Measurements from ENCODE around the gene ZDHHC5. TPM values are rescaled to one million over a fixed set of nuclear protein-coding genes. Genes with fewer than 3 reads are reported as not detected.
A peak's percentile ranks its signal among the peaks of the same experiment; 100 is the strongest.

The ZDHHC5 gene
- total RNA-seq, 1 donor from 2014 or later, result 56.7 TPM

GRCh38 chr11:57652662-57653061 is 15.3 kb upstream of the ZDHHC5 start:
- Mint-ChIP-seq H3K36me3 (peaks cover 2% of the 10 kb centered on the region), H3K4me1 (ENCODE audit: unreplicated experiment) (peaks cover 45% of the 10 kb centered on the region), H3K4me3 (no peak overlapping the region), H3K9me3 (no peaks in the 10 kb centered on the region), H3K27me3 (peaks cover 45% of the 10 kb centered on the region), H3K27ac (peak overlapping the region; percentile 28)
- DNase-seq (ENCODE audit: extremely low spot score, unreplicated experiment), result no peak
- no peak for TF ChIP-seq CTCF (conservative IDR thresholded peaks at IDR 0.05)

- no peak for DNase-seq (ENCODE audit: extremely low spot score, unreplicated experiment)
- peaks cover 3% of the 10 kb centered on the region for H3K36me3 Mint-ChIP-seq
- H3K4me3 Mint-ChIP-seq, result no peak overlapping the region
- TF ChIP-seq CTCF (conservative IDR thresholded peaks at IDR 0.05), result no peak
- H3K4me1 Mint-ChIP-seq (ENCODE audit: unreplicated experiment), result peaks cover 45% of the 10 kb centered on the region
- no peaks in the 10 kb centered on the region for H3K9me3 Mint-ChIP-seq
- peaks cover 40% of the 10 kb centered on the region for H3K27me3 Mint-ChIP-seq
- peak overlapping the region; percentile 28 for H3K27ac Mint-ChIP-seq
Observed at GRCh38 chr11:57653163-57653562, 14.8 kb upstream of the ZDHHC5 start.

GRCh38 chr11:57656885-57657193 is 11.1 kb upstream of the ZDHHC5 start:
- H3K4me1 Mint-ChIP-seq (ENCODE audit: unreplicated experiment), result peaks cover 25% of the 10 kb centered on the region
- peaks cover 3% of the 10 kb centered on the region for H3K36me3 Mint-ChIP-seq
- no peak for DNase-seq (ENCODE audit: extremely low spot score, unreplicated experiment)
- peak overlapping the region; percentile 92 for H3K27ac Mint-ChIP-seq
- peak overlapping the region; percentile 99 for H3K4me3 Mint-ChIP-seq
- no peak for TF ChIP-seq CTCF (conservative IDR thresholded peaks at IDR 0.05)
- peaks cover 6% of the 10 kb centered on the region for H3K27me3 Mint-ChIP-seq
- H3K9me3 Mint-ChIP-seq, result no peaks in the 10 kb centered on the region

- Mint-ChIP-seq H3K4me3 (peak within 1 kb of the TSS; percentile 99), H3K27ac (peak within 1 kb of the TSS; percentile 92), H3K36me3 (peaks cover 6% of the 10 kb centered on the region), H3K9me3 (no peaks in the 10 kb centered on the region), H3K27me3 (peaks cover 5% of the 10 kb centered on the region), H3K4me1 (ENCODE audit: unreplicated experiment) (peaks cover 25% of the 10 kb centered on the region)
- TF ChIP-seq CTCF (conservative IDR thresholded peaks at IDR 0.05), result no peak
- DNase-seq (ENCODE audit: extremely low spot score, unreplicated experiment), result peak; percentile 98
Observed at GRCh38 chr11:57657194-57658022, 10.5 kb upstream of the ZDHHC5 start, which contains the start of gene CLP1. TSS of gene CLP1 (plus strand) at chr11:57657762. CDS start at chr11:57659477, 1,715 bp downstream.

- Mint-ChIP-seq H3K27ac (peak overlapping the region; percentile 92), H3K9me3 (no peaks in the 10 kb centered on the region), H3K27me3 (peaks cover 3% of the 10 kb centered on the region), H3K4me3 (peak overlapping the region; percentile 99), H3K4me1 (ENCODE audit: unreplicated experiment) (peaks cover 23% of the 10 kb centered on the region), H3K36me3 (peaks cover 6% of the 10 kb centered on the region)
- no peak for TF ChIP-seq CTCF (conservative IDR thresholded peaks at IDR 0.05)
- no peak for DNase-seq (ENCODE audit: extremely low spot score, unreplicated experiment)
Observed at GRCh38 chr11:57658023-57658361, 9.9 kb upstream of the ZDHHC5 start.
